Smooth muscle cell (in vitro differentiated cells): Measurements from ENCODE around the gene BHLHA9. TPM values are rescaled to one million over a fixed set of nuclear protein-coding genes. Genes with fewer than 3 reads are reported as not detected.

Source experiments
- DNase-seq: peaks from one replicate; lab custom pipeline; 2025; ENCODE audit not compliant: unreplicated experiment; lab: John Stamatoyannopoulos, UW
- H2AFZ ChIP-seq: fragments of 200-600 bp; sonication (generic); 2 replicates; pipeline ENCODE4 v1.6.0; 2016; ENCODE audit warnings: antibody characterized with exemption, low read depth, mild to moderate bottlenecking
- H3F3A ChIP-seq: fragments of 200-600 bp; sonication (generic); 2 replicates; pipeline ENCODE4 v1.6.0; 2017; ENCODE audit warnings: antibody characterized with exemption, low read depth
- H3K27ac ChIP-seq: fragments of 200-600 bp; sonication (generic); 2 replicates; pipeline ENCODE4 v1.5.1; 2016; ENCODE audit warnings: low read depth, mild to moderate bottlenecking
- H3K27me3 ChIP-seq: fragments of 200-600 bp; sonication (generic); 2 replicates; pipeline ENCODE4 v1.6.1; 2016; ENCODE audit warnings: low read depth, mild to moderate bottlenecking
- H3K36me3 ChIP-seq: fragments of 200-600 bp; sonication (generic); 2 replicates; pipeline ENCODE4 v1.5.1; 2016; ENCODE audit warnings: low read depth
- H3K4me1 ChIP-seq: fragments of 200-600 bp; sonication (generic); 2 replicates; pipeline ENCODE4 v1.5.1; 2016; ENCODE audit warnings: low read depth
- H3K4me2 ChIP-seq: fragments of 200-600 bp; sonication (generic); 2 replicates; pipeline ENCODE4 v1.6.0; 2016; ENCODE audit warnings: mild to moderate bottlenecking
- H3K4me3 ChIP-seq: fragments of 200-600 bp; sonication (generic); 2 replicates; pipeline ENCODE4 v1.5.1; 2016; ENCODE audit warnings: mild to moderate bottlenecking
- H3K79me2 ChIP-seq: fragments of 200-600 bp; sonication (generic); 2 replicates; pipeline ENCODE4 v1.6.0; 2016; ENCODE audit warnings: low read depth, mild to moderate bottlenecking
- H3K9ac ChIP-seq: fragments of 200-600 bp; sonication (generic); 2 replicates; pipeline ENCODE4 v1.6.0; 2016; ENCODE audit warnings: low read depth
- H3K9me3 ChIP-seq: fragments of 200-600 bp; sonication (generic); replicated peaks from 2 replicates; pipeline ENCODE4 v1.5.1; 2016; ENCODE audit warnings: low read depth
- H4K20me1 ChIP-seq: fragments of 200-600 bp; sonication (generic); 2 replicates; pipeline ENCODE4 v1.6.0; 2016; ENCODE audit warnings: low read depth
- CTCF ChIP-seq: fragments of 200-600 bp; sonication (generic); IDR thresholded peaks from 2 replicates; pipeline ENCODE4 v1.5.1; 2017; ENCODE audit warnings: borderline replicate concordance, mild to moderate bottlenecking, antibody characterized with exemption; ENCODE audit not compliant: insufficient read depth, poor library complexity, severe bottlenecking
- WGBS: methylation state at CpG from one replicate; pipeline ENCODE4 v1.1.7; 2016; ENCODE audit warnings: low lambda C conversion rate; 5-methylcytosine and 5-hydroxymethylcytosine counted together
- polyA plus RNA-seq: library from polyadenylated mRNA; unstranded; fragments of >200 nt; fragmentation: Nextera tagmentation; extraction: Ambion mirVana; gene quantifications from 2 replicates; pipeline ENCODE4 v1.2.1, GENCODE V29; 2016
- total RNA-seq: library from RNA; depleted of rRNA; stranded (reverse); fragments of >200 nt; gene quantifications from 2 replicates; pipeline ENCODE4 v1.2.3, GENCODE V29; 2014

The BHLHA9 gene
- total and polyA plus RNA-seq, 2 experiments from 2014 or later: not detected

DNA sequence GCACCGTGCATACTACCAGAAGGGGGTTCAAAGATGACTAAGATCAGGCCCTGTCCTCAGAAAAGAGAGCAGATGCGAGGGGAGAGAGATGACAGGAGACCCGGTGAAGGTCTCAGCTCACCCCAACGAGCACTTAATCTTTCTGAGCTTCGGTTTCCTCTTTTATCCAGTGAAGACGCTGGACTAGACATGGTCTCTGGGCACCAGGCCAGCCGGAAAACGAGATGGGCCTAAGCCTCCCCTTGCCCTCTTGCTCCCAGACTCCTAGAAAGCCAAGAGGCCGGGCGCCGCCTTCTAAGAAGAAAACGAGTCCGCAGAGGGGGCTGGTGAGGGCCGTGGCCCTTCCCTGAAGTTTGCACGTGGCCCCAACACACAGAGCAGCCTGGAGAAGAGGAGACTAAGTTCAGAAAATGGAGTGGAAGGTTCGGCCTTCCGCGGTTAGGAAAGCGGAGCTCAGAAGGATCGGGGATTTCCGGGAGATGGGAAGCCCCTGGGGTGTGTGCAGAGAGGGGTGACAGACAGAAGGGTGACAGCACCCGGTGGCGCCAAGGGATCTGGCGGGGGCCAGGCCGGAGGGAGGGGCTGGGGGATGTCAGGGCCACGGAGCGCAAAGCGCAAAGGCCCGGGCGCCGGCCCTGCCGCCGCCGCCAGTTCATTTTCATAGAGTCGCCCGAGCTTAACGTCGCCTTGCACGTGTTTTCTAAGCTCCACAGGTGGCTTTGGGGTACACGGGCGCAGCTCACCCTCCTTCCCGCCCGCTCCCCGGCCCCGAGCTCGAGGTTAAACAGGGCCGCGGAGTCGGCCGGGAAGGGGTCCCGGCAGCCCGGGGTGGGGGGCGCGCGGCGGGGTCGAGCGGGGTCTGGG, 42.1 kb upstream of the BHLHA9 start:
- H3K9me3 ChIP-seq: no peaks in the 10 kb centered on the region
- TF ChIP-seq CTCF: no peak
- H3K9ac ChIP-seq: no peak overlapping the region
- no peaks in the 10 kb centered on the region for H3K79me2 ChIP-seq
- H3K27ac ChIP-seq: no peak overlapping the region
- H2AFZ ChIP-seq: peak overlapping the region; percentile 24
- peaks cover 77% of the 10 kb centered on the region for H3K27me3 ChIP-seq
- 36% methylated on average over 23 of the region's 58 CpGs for WGBS
- H3K36me3 ChIP-seq: no peaks in the 10 kb centered on the region
- H3K4me3 ChIP-seq: peak overlapping the region; percentile 16
- no peak for DNase-seq
- no peaks in the 10 kb centered on the region for H4K20me1 ChIP-seq
- no peaks in the 10 kb centered on the region for H3F3A ChIP-seq
- peak overlapping the region; percentile 91 for H3K4me2 ChIP-seq
- H3K4me1 ChIP-seq: peaks cover 4% of the 10 kb centered on the region

DNA sequence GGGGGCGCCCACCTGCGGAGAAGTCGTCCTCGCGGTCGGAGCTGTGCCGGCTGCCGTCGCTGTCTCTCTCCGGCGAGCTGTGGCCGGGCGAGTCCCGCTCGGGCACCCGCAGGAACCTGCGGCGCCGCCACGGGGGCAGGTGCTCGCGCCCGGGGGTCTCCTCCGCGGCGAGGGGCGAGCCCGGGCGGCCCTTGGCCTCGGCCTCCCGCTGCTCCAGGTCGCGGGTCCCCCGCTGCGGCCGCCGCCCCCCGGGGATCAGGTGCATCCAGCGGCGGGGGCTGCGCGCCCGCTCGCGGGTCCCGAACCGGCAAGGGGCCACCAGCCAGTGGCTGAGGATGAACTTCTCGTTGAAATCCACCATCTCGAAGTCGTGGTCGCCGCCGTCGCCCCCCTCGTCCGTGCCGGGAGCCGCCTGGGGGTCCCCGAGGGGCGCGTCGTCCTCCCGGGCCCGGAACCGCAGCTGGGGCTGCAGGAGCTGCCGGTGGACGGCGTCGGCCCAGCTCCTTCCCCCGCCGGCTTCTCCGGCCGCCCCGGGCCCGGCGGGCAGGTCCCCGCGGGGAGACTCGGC, 41.4 kb upstream of the BHLHA9 start:
- H3K4me1 ChIP-seq: peaks cover 4% of the 10 kb centered on the region
- DNase-seq: no peak
- H3K79me2 ChIP-seq: no peaks in the 10 kb centered on the region
- H3K4me3 ChIP-seq: peak overlapping the region; percentile 55
- H3K4me2 ChIP-seq: peak overlapping the region; percentile 91
- no peaks in the 10 kb centered on the region for H3K9me3 ChIP-seq
- no peaks in the 10 kb centered on the region for H3F3A ChIP-seq
- peaks cover 77% of the 10 kb centered on the region for H3K27me3 ChIP-seq
- no peak overlapping the region for H2AFZ ChIP-seq
- H4K20me1 ChIP-seq: no peaks in the 10 kb centered on the region
- H3K36me3 ChIP-seq: no peaks in the 10 kb centered on the region
- TF ChIP-seq CTCF: no peak
- no peak overlapping the region for H3K9ac ChIP-seq
- H3K27ac ChIP-seq: no peak overlapping the region
- 6% methylated on average over 60 of the region's 79 CpGs for WGBS

DNA sequence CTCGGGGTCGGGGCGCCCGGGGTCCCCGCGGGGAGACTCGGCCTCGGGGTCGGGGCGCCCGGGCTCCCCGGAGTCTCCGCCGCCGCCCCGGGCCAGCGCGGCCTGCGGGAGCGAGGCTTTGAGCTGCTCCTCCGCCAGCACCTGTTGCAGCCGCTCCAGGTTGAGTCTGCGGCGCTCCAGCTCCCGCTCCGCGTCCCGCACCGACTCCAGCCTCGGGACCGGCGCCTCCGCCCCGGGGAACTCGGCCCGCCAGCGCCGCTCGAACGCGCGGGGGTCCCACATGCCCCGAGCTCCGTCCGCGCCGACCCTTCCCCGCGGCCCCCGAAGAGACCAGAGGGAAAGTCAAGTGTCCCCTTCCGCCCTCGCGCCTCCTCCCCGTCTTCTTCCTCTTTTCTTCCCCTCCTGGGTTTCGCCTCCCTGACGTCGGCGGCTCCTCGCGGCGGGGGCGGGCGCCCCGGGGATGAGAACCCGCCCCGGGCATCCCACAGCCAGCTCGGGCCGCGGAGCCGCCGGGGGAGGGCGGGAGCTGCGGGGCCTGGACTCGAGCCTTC, 40.8 kb upstream of the BHLHA9 start:
- no peak for TF ChIP-seq CTCF
- DNase-seq: no peak
- Histone ChIP-seq H4K20me1 (no peaks in the 10 kb centered on the region), H3K27me3 (peaks cover 77% of the 10 kb centered on the region), H3K36me3 (no peaks in the 10 kb centered on the region), H2AFZ (no peak overlapping the region), H3K79me2 (no peaks in the 10 kb centered on the region), H3K4me2 (peak overlapping the region; percentile 91), H3K9me3 (no peaks in the 10 kb centered on the region), H3F3A (no peaks in the 10 kb centered on the region), H3K27ac (no peak overlapping the region), H3K4me1 (peaks cover 4% of the 10 kb centered on the region), H3K4me3 (peak overlapping the region; percentile 55), H3K9ac (no peak overlapping the region)
- WGBS: 5% methylated on average over 19 of the region's 74 CpGs
